Transverse colon (tissue), 4 donors: ENCODE results near the gene PLEKHA7. TPM values are rescaled to one million over a fixed set of nuclear protein-coding genes. Genes with fewer than 3 reads are reported as not detected.

ENCODE experiments used
- DNase-seq: peaks from one replicate; pipeline ENCODE4 v3.0.0-alpha.2; 2019
- H3K27ac ChIP-seq, 4 donors: fragments of 200-600 bp; sonication (generic); 2 replicates each; pipeline ENCODE4 v1.5.1; 2016 to 2018; ENCODE audit warnings: inconsistent platforms in 4 of 4
- H3K27me3 ChIP-seq: fragments of 200-600 bp; sonication (generic); 2 replicates; pipeline ENCODE4 v1.5.1; 2017; ENCODE audit warnings: inconsistent platforms
- H3K36me3 ChIP-seq, 4 donors: fragments of 200-600 bp; sonication (generic); 2 replicates each; pipeline ENCODE4 v1.5.1; 2017 to 2019; ENCODE audit warnings: inconsistent platforms in 4 of 4
- H3K4me1 ChIP-seq, 4 donors: fragments of 200-600 bp; sonication (generic); 2 replicates each; pipeline ENCODE4 v1.5.1; 2017 to 2020; ENCODE audit warnings: inconsistent platforms in 4 of 4
- H3K4me3 ChIP-seq, 4 donors: fragments of 200-600 bp; sonication (generic); 1 replicate in 1 of 4; 2 replicates in 3 of 4; pipeline versions ENCODE4 v1.5.1 to v1.6.1; 2017 to 2019; ENCODE audit warnings: inconsistent platforms in 4 of 4
- H3K9me3 ChIP-seq, 2 donors: fragments of 200-600 bp; sonication (generic); 2 replicates each; pipeline ENCODE4 v1.5.1; 2017 to 2019; ENCODE audit warnings: inconsistent platforms in 2 of 2
- CTCF ChIP-seq, 5 experiments: fragments of 200-600 bp in 3 of 5; fragments of 450-650 bp in 2 of 5; sonication (generic) in 3 of 5; IDR thresholded peaks; 1 replicate in 2 of 5; 2 replicates in 3 of 5; pipeline ENCODE4 v1.5.1; 2016 to 2017; ENCODE audit warnings: antibody characterized with exemption in 5 of 5, inconsistent platforms in 3 of 5, mild to moderate bottlenecking in 2 of 5, moderate library complexity in 1 of 5
- EP300 ChIP-seq: sonication (generic); formaldehyde crosslinking; IDR thresholded peaks from one replicate; pipeline ENCODE4 v1.6.1; 2017; ENCODE audit warnings: antibody characterized with exemption, low read depth
- POLR2A ChIP-seq: fragments of 450-650 bp; IDR thresholded peaks from one replicate; pipeline ENCODE4 v1.6.1; 2016; ENCODE audit warnings: antibody characterized with exemption, mild to moderate bottlenecking, moderate library complexity
- POLR2AphosphoS5 ChIP-seq, 3 donors: sonication (generic); formaldehyde crosslinking; IDR thresholded peaks; one replicate each; pipeline ENCODE4 v1.6.1; 2016; ENCODE audit warnings: antibody characterized with exemption in 3 of 3
- WGBS, 2 donors: methylation state at CpG; one replicate each; pipeline ENCODE4 v1.1.5; 2018; ENCODE audit warnings: low coverage in 1 of 2; 5-methylcytosine and 5-hydroxymethylcytosine counted together
- in situ Hi-C, 4 donors: fragments of 200-750 bp; cut with MboI; loops; one replicate each; pipeline versions ENCODE4 v1.15.0 to v1.15.1; 2017; ENCODE audit warnings: low sequenced_read_pairs in 3 of 4, low pct_ligation_motif_present in 1 of 4, low pct_unique_long_range_greater_than_20kb in 1 of 4
- intact Hi-C: fragments of 100-400 bp; cut with DNase I; formaldehyde crosslinking; loops from one replicate; pipeline ENCODE4 v1.15.1; 2023; ENCODE audit warnings: low total_unique reads
- total RNA-seq, 4 donors: library from RNA; depleted of rRNA; stranded (reverse); fragments of >200 nt; gene quantifications; one replicate each; pipeline ENCODE4 v1.1.0, GENCODE V29; 2016

Gene PLEKHA7
- total RNA-seq, 4 donors from 2014 or later = 109 to 243 (median 114) TPM

DNA sequence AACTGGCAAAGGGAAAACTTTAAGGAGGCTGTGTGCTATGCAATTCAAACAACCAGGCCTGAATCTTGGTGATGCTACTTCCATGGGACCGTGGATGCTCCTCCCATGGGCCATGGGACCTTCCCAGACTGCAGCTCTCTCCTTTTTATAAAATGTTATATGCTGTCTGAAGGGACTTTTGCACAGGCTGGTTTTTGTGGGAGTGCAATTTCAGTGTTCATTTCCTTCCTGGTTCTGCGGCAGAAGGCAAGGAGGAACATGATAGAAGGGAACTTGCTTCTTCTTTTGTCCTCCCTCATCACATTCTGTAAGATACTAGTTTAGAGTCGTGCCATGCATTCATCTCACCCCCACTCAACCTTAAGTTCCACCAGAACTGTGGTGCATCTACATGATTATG, 206.9 kb downstream of the PLEKHA7 start:
- in situ Hi-C loops = loop anchor here in 2 of 4 donors (25.0 kb wide), 1 partner anchor 255 kb away; no protein-coding TSS in a partner anchor
- Histone ChIP-seq H3K27me3 (no peaks in the 10 kb centered on the region), H3K4me1 (peaks cover 0 to 31% (median 15%) of the 10 kb centered on the region in 4 donors), H3K9me3 (no peaks in the 10 kb centered on the region), H3K27ac (peak overlapping the region in 2 of 4 donors; percentile 15 to 22), H3K36me3 (no peaks in the 10 kb centered on the region), H3K4me3 (no peak overlapping the region)
- DNase-seq = no peak
- intact Hi-C loops = no loop called here
- TF ChIP-seq EP300 (no peak), CTCF (IDR thresholded peaks at IDR 0.05) (no peak), POLR2A (no peak), POLR2AphosphoS5 (IDR thresholded peaks at IDR 0.05) (no peak)
- WGBS, 2 donors = 60 to 62% methylated on average over 1 to 3 of the region's 3 CpGs

DNA sequence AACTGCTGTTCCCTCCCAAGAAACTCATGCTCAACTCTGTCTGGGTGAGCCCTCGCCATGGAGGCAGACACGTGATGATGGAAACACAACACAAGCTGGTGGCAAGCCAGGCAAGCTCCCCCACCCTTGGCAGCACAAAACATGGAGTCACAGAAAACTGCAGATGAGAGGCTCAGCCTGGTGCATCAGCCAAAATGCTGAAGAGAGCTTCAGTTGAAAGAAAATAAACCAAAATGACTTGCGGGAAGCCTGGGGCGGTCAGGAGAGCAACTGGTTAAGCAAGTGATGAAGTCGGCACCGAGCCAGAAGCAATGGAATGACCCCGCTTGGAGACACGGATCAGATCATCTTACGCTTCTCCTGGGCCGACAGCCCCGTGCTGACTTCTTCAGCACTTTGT, 207.4 kb downstream of the PLEKHA7 start:
- Histone ChIP-seq H3K27ac (peak overlapping the region in 2 of 4 donors; percentile 15 to 22), H3K4me3 (no peak overlapping the region), H3K9me3 (no peaks in the 10 kb centered on the region), H3K27me3 (no peaks in the 10 kb centered on the region), H3K36me3 (no peaks in the 10 kb centered on the region), H3K4me1 (peaks cover 0 to 31% (median 15%) of the 10 kb centered on the region in 4 donors)
- no peak for DNase-seq
- 53 to 71% methylated on average over 8 to 11 of the region's 11 CpGs for WGBS, 2 donors
- TF ChIP-seq CTCF (IDR thresholded peaks at IDR 0.05) (no peak), POLR2A (no peak), EP300 (no peak), POLR2AphosphoS5 (IDR thresholded peaks at IDR 0.05) (no peak)
- intact Hi-C loops (no loop called here), in situ Hi-C loops (loop anchor here in 2 of 4 donors (25.0 kb wide), 1 partner anchor 256 kb away; no protein-coding TSS in a partner anchor)

- no peak for DNase-seq
- Histone ChIP-seq H3K27me3 (no peaks in the 10 kb centered on the region), H3K27ac (no peak overlapping the region), H3K36me3 (no peaks in the 10 kb centered on the region), H3K4me3 (no peak overlapping the region), H3K9me3 (no peaks in the 10 kb centered on the region), H3K4me1 (peaks cover 0 to 31% (median 15%) of the 10 kb centered on the region in 4 donors)
- intact Hi-C loops (no loop called here), in situ Hi-C loops (loop anchor here in 2 of 4 donors (25.0 kb wide), 1 partner anchor 256 kb away; no protein-coding TSS in a partner anchor)
- 81 to 89% methylated on average over 6 to 8 of the region's 8 CpGs for WGBS, 2 donors
- no peak for TF ChIP-seq CTCF (IDR thresholded peaks at IDR 0.05)
Observed at GRCh38 chr11:16805938-16806337, 208.3 kb downstream of the PLEKHA7 start.

GRCh38 chr11:16804104-16804947, 209.9 kb downstream of the PLEKHA7 start:
- peak overlapping the region; percentile 49 to 72 (median 59) for H3K27ac ChIP-seq
- 48% methylated on average over 7 of the region's 7 CpGs; no CpG with 5 or more reads in 1 of the 2 donors for WGBS, 2 donors
- TF ChIP-seq EP300 = no peak
- peak in 1 of 3 donors; percentile 12 for TF ChIP-seq POLR2AphosphoS5 (IDR thresholded peaks at IDR 0.05)
- TF ChIP-seq CTCF (IDR thresholded peaks at IDR 0.05) = no peak
- no peak for TF ChIP-seq POLR2A
- peaks cover 0 to 4% (median 0%) of the 10 kb centered on the region in 4 donors for H3K36me3 ChIP-seq
- in situ Hi-C loops = loop anchor here in 2 of 4 donors (25.0 kb wide), 1 partner anchor 258 kb away; no protein-coding TSS in a partner anchor
- no peak overlapping the region for H3K4me3 ChIP-seq
- H3K27me3 ChIP-seq = no peaks in the 10 kb centered on the region
- no peaks in the 10 kb centered on the region for H3K9me3 ChIP-seq
- DNase-seq = peak; percentile 64
- peaks cover 0 to 31% (median 15%) of the 10 kb centered on the region in 4 donors for H3K4me1 ChIP-seq
- intact Hi-C loops = no loop called here
